Inflammatory macrophage treated with lipopolysaccharide for 4 hours (primary cell): ENCODE measurements around the gene SEMA6A.

Experiments
- DNase-seq: peaks from one replicate; pipeline ENCODE4 v3.0.0-alpha.2; 2020

SEMA6A gene

DNA sequence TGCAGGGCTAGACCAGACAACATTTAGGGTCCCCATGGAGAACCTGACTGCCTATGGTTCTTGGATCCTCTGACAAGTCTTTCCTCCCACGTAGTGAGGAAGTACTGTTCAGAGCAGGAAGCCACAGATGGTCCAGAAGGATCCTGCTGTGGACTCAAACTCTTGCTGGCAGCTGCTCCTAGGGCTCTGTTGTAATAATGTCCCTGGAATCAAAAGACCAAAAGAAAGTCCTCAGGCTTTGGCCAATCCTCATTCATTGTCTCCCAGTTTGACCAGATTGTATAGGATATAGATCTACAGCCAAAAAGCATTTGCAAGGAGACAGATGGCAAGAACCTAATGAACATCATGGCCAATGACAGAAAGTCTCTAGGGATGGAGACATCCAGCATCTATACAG, 53.9 kb downstream of the SEMA6A start:
- DNase-seq = no peak

- DNase-seq = no peak
Observed at GRCh38 chr5:116518423-116518822, 56.2 kb downstream of the SEMA6A start.

DNA sequence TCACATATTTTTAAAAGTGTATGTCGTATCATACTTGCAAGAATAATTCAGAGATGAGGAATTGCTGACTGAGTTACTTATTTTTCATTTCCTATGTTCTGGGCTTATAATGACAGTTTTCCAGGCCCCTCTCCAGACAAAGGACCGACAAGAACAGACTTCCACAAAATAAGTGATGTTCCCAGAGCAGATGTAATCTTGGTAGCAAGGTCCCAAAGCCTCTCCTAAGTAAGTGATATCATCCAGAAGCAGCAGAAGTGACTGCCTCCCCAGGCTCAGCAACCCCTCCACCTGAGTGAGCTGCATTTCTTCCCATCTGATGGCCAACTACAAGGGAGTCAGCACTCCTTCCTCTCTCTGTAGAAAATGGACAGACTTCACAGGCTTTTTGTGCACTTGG, 57.1 kb downstream of the SEMA6A start:
- DNase-seq = no peak

GRCh38 chr5:116516021-116516420, 58.6 kb downstream of the SEMA6A start:
- DNase-seq = no peak

DNA sequence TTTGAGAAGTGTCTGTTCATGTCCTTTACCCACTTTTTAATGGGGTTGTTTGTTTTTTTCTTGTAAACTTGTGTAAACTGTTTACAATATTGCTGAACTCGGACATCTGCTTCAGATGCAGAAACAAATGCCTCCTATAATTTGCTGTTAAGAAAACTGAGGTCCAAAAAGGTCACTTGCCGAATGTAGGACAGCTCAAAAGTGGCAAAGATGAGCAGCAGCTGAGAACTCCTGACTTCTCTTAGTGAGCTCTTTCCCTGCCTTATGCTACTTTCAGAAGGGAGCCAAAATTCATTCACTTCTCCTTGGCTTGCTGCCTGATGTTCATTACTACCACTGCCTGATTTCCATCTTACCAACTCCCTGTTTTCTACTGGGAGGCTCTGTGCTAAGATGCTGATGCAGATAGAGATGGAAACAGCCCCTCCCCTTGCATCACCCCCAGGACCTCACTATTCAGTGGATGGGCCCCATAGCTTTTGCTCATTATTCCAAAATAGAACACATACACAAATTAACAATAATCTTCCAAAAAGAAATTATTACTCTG, 60.1 kb downstream of the SEMA6A start:
- no peak for DNase-seq

- DNase-seq = no peak
Observed at GRCh38 chr5:116510517-116510916, 64.1 kb downstream of the SEMA6A start.

DNA sequence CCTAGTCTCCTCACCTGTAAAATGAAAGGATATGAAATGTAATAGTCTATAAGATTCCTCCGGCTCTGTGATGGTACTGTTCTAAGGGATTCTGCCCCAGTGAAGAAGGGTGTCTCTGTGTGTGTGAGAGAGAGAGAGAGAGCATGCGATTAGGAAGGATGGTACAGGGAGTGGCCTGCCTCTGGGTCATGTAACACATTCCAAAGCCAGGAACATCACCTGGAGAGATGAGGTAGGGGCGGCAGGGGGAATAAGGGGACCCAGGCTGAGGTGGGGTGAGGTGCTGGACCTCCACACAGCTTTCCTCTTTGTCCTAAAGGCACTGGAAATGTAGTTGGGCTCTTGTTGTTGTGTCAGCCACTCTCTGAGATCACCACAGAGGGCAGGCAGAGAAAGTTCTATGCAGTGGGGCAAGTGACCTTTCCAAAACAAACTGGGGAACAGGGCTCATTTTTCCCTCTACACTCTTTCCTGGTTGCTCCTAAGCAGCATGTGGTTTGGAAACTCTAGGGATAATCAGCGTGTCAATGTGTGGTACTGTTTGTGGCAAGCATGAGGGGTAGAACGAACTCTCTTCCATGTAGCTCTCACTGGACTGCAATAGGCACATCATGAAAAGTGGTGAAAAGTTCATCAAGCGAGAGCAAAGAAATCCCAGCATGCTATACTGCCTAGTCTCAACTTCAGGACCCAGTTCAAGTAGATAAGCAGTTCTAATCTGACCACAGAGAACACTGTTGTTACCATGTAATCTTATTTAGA, 65.0 kb downstream of the SEMA6A start:
- no peak for DNase-seq

GRCh38 chr5:116508835-116509234, 65.8 kb downstream of the SEMA6A start:
- no peak for DNase-seq

DNA sequence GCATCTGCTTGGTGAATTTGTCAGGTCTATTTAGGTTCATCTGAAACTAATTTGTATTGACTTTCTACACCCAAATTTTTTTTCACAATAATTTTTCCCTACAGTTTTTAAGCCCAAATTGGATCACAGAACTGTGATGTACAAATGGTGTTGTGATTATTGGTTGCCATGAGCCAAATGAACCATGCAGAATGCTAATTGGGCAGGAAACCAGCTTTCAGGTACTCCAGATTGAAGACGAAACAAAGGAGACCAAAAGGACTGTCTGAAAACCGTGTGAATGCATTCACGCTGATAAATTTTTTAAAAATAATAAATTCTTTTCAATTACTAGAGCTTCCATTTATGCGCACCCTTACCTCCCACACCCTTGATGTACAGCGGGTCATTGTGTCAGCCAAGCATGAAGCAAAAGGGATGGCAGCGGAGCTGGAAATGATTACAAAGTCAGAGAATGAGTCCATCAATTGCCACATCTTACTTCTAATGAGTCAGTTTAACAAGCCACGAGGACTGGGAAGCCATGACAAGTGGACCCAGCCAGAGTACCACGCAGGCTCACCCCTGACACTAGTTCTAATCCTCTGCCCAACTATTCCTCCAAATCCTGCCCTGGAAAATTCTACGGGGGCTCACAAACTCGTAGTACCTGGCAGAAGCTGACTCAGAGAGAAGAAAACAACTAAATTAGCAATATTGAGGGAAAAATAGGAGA, 66.5 kb downstream of the SEMA6A start:
- no peak for DNase-seq

DNA sequence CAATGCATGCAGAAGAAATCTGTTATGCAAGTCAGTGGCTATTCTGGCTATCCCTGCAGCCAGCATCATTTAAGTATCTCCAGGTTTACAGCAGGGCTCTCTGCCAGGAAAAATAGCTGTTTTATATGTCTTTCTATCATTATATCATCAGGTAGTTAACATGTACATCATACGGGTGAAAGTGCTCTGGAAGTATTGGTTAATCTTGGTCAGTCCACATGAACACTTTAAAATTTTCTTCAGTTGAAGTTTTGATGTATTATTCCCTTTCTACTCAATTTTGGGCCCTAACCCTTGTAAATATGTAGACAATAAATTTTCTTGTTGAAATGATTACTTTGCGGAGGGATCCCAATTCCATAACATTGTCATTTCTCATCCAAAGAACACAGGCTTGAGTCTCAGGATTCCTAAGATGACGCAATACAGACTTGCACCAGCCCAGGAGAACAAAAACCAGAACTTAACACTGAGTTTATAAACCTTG, 67.5 kb downstream of the SEMA6A start:
- no peak for DNase-seq

DNA sequence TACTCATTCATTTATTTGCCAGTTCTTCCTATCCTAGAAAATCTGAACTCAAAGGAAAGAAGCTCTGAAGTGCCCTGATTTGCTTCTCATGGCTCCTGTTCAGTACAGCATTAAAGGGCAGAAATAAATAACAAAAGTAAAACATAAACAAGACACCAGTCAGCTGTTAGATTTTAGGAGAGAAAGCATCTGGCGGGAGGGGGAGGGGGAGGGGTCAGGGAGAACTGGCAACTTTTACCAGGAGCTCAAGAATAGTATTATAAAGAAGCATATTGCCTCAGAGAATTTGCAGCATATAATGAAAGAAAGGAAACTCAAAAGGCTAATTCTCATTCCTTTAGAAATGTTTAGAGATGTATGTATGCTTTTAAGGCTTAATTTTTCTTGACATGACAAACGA, 68.1 kb downstream of the SEMA6A start:
- no peak for DNase-seq

DNA sequence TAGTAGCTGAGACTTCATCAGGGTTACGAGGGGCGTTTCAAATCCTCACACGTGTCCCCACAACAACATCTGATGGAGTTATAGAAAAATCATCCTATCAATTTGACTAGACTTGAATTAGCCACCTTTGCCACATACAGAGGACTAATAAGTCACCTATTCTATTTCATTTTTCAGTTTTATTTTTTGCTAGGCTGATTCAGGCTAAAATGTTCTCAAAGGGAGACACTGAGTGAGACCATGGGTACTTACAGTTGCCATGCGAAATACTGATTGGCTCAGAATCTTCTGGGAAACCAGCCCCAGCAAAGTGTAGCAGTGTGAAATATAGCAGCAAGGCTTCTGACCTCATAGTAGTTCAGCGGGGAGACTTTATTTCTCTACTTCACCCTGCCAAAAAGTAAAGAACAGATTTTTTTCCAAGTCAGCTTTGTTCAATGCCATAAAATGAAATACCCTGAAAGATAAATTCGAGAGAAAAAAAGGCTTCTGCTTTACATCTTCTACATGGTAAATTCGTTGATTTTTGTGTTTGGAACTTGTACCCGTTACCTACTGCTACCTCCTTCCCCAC, 69.9 kb downstream of the SEMA6A start:
- DNase-seq = no peak

DNA sequence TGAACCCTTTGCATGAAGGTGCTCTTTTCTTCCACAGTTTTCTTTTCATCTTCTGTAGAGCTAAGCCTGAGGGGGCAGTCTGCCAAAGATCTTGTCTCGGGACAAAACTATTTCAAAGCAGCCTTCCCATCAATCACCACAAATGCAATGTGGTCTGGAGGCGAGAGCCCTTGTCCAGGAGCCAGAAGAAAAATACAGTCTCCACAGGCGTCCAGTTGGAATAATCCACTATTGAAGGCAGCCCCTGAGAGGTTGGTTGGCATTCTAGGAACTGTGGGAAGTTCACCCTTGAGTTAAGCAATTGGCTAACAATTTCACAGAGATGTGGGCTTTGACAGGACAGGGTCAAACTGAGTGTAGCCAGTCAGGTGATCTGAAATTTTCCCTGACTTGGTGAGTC, 72.0 kb downstream of the SEMA6A start:
- DNase-seq = no peak

GRCh38 chr5:116502138-116502537, 72.5 kb downstream of the SEMA6A start:
- DNase-seq = no peak

- DNase-seq = no peak
Observed at GRCh38 chr5:116498503-116499048, 76.0 kb downstream of the SEMA6A start.

GRCh38 chr5:116497631-116498030, 77.0 kb downstream of the SEMA6A start:
- no peak for DNase-seq

GRCh38 chr5:116495786-116496357, 78.8 kb downstream of the SEMA6A start:
- no peak for DNase-seq

DNA sequence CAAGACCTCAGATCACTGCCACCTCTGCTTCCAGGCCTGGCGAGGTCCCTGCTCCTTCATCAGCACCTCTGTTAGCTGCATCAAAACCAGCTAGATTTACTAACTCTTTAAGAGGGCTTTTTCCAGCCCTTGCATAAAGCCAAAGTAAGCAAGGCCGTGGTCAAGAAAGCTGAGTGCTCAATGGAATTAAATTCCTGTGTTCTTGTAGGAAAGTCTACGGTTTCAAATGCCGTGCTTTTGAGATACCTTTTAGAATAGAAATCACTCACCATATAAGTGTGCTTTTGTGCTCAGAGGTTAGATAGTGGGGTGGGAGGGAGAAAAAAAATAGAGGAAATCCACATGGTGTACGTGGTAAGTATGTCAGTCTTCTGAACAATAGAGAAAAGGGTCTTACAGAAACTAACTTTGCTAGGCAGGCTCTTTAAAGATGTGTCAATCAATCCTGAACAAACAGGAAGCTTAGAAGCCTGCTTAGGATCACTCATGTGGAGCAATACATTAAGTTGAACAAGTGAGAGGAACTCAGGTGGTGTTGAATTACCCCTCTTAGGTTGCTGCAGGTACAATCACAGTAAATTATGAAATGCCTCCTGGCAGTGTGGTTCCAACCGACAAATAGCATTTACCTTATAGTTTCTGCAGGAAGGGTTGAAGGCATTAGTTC, 79.7 kb downstream of the SEMA6A start:
- no peak for DNase-seq

DNA sequence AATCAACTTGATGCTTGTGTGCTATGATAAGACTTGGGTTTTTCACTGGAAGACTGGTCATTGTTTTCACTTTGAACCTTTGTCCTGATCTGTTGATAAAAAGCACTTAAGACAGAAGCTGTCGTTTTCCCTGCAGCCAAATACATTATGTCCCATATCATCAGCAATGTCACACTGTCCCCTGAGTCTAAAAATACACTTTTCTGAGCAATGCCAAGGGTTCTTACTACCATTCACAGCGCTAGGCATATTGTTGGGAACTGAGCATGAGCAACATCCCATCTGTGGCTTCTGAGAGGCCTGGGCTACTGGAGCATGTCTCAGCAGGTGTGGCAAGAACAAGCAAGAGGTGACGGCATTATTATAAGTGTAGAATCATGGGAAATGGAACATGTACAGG, 81.8 kb downstream of the SEMA6A start:
- DNase-seq = no peak

DNA sequence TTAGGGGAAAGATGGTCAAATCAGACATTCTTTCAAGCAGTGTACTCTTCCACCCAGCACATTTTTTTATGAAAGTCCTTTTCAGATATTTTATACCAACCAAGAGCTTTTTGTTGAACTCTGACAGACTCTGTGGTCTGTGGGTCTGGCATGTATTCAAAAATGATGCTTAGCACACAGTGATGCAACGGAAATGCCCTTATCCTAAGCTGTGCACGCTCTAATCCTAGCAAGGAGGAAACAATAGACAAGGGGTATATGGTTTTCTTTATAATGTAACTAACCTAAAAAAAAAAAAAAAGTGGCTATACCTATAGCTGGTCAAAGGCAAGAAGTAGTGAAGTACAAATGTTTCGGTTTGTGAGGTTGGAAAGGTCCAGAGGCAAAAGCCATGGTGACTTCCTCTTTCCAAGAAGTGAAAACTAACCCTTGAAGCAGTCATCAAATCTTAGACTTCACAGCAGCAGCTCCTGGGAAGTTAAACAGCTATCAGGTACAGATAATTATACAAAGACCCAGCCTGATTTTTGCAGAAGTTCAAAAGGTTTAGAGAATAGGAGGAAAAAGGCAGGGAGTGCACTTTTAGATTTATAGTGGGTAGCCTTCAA, 82.5 kb downstream of the SEMA6A start:
- peak; percentile 15 for DNase-seq

- peak; percentile 10 for DNase-seq
Observed at GRCh38 chr5:116488356-116489041, 86.1 kb downstream of the SEMA6A start.
